OCI-LY7 (cell line): Measurements from ENCODE around the gene PLPPR2. TPM values are rescaled to one million over a fixed set of nuclear protein-coding genes. Genes with fewer than 3 reads are reported as not detected.

Source experiments
- BruUV-seq: library from RNA; stranded (reverse); fragments of 400-500 nt; replicated peaks from 2 replicates; lab custom pipeline; 2021; lab: Mats Ljungman, UMichigan
- CTCF ChIA-PET: fragments of 300-600 bp; sonication (Branson Sonifier 250); formaldehyde crosslinking; loops from one replicate; lab custom pipeline; 2022; ENCODE audit warnings: antibody characterized with exemption; ENCODE audit not compliant: unreplicated experiment; lab: Charles Lee
- POLR2A ChIA-PET: fragments of 300-600 bp; sonication (Branson Sonifier 250); formaldehyde crosslinking; loops from one replicate; lab custom pipeline; 2022; ENCODE audit warnings: antibody characterized with exemption; lab: Charles Lee
- DNase-seq: peaks from one replicate; pipeline ENCODE4 v3.0.0-alpha.2; 2015; ENCODE audit warnings: low spot score
- H2AFZ ChIP-seq: fragments of 200-600 bp; sonication (generic), shearing (Covaris generic); 2 replicates; pipeline ENCODE4 v1.6.1; 2014; ENCODE audit warnings: mild to moderate bottlenecking, antibody characterized with exemption, low read length, moderate library complexity
- H3K27ac ChIP-seq: fragments of 200-600 bp; sonication (generic); 2 replicates; pipeline ENCODE4 v1.5.1; 2014; ENCODE audit warnings: mixed run types, low read depth, mild to moderate bottlenecking, moderate library complexity, low read length, inconsistent platforms; ENCODE audit not compliant: poor library complexity, severe bottlenecking
- H3K36me3 ChIP-seq: fragments of 200-600 bp; sonication (generic); 2 replicates; pipeline ENCODE4 v1.6.1; 2014; ENCODE audit warnings: mild to moderate bottlenecking, antibody characterized with exemption, low read length, moderate library complexity, mixed read lengths; ENCODE audit not compliant: insufficient read depth
- H3K4me1 ChIP-seq: fragments of 200-600 bp; sonication (generic); 2 replicates; pipeline ENCODE4 v1.5.1; 2014; ENCODE audit warnings: mild to moderate bottlenecking, low read length; ENCODE audit not compliant: insufficient read depth, poor library complexity, severe bottlenecking
- H3K4me2 ChIP-seq: fragments of 200-600 bp; sonication (generic); 2 replicates; pipeline ENCODE4 v1.6.1; 2014; ENCODE audit warnings: mild to moderate bottlenecking, low read length
- H3K4me3 ChIP-seq: fragments of 200-600 bp; sonication (generic); 2 replicates; pipeline ENCODE4 v1.5.1; 2014; ENCODE audit warnings: mild to moderate bottlenecking, low read depth, low read length; ENCODE audit not compliant: poor library complexity, severe bottlenecking
- H3K79me2 ChIP-seq: fragments of 200-600 bp; sonication (generic); 2 replicates; pipeline ENCODE4 v1.6.1; 2016; ENCODE audit warnings: low read depth, mild to moderate bottlenecking, low read length, moderate library complexity, mixed read lengths; ENCODE audit not compliant: insufficient read depth
- H3K9me2 ChIP-seq: fragments of 200-600 bp; sonication (generic); 2 replicates; pipeline ENCODE4 v1.6.1; 2016; ENCODE audit warnings: mild to moderate bottlenecking, low read length, mixed read lengths; ENCODE audit not compliant: insufficient read depth
- H3K9me3 ChIP-seq: fragments of 200-600 bp; sonication (generic); 2 replicates; pipeline ENCODE4 v1.6.1; 2014; ENCODE audit warnings: mild to moderate bottlenecking, mixed run types, low read length, mixed read lengths
- H4K20me1 ChIP-seq: fragments of 200-600 bp; sonication (generic); 2 replicates; pipeline ENCODE4 v1.6.1; 2014; ENCODE audit warnings: mild to moderate bottlenecking, antibody characterized with exemption, low read length, moderate library complexity, mixed read lengths; ENCODE audit not compliant: insufficient read depth
- EZH2phosphoT487 ChIP-seq: fragments of 200-600 bp; sonication (generic); IDR thresholded peaks from 2 replicates; pipeline ENCODE4 v1.6.1; 2018; ENCODE audit warnings: low read depth, borderline replicate concordance, mild to moderate bottlenecking, mixed run types, antibody characterized with exemption, low read length, moderate library complexity, mixed read lengths
- intact Hi-C: fragments of 100-400 bp; cut with micrococcal nuclease; formaldehyde crosslinking; loops from one replicate; pipeline ENCODE4 v1.10.0; 2022; ENCODE audit not compliant: unreplicated experiment
- total RNA-seq, 2 experiments: library from RNA; depleted of rRNA in 1 of 2; stranded (reverse); fragments of >200 nt in 1 of 2; shearing (Covaris generic) in 1 of 2; gene quantifications; 2 replicates each; pipeline ENCODE4 v1.2.3, GENCODE V29; 2014 to 2022
- TF ChIP-seq, protein P1 (sequence below): fragments of 200-600 bp; sonication (generic); conservative IDR thresholded peaks from 2 replicates; pipeline ENCODE4 v1.5.1; 2014; ENCODE audit warnings: mild to moderate bottlenecking, antibody characterized with exemption, low read length, moderate library complexity, mixed read lengths

Gene PLPPR2
- total RNA-seq, 2 experiments from 2014 or later, result 0.88 to 3.6 TPM

DNA sequence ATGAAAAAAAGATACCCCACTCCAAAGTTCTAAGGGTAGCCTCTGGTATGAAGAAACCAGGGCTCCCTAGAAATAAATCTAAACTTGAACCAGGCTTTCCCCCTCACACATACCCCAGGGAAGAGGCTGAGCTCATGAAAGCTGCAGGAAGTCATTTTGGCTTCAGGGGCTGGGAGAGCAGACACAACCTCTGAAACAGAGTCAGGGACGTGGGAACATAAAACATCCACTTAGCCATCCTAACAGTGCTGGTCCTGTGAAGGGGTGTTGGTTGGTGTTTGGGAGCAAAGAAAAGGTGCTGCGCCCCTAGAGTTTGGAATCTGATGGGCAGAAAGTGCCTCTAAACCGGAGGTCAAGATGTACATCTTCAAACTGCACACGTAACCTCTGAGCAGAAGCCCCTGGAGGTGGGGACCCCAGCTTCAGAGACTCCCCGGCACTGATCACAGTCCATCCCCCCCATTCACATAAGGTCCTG is 31.6 kb upstream of the PLPPR2 start:
- Histone ChIP-seq H2AFZ (no peak overlapping the region), H3K9me3 (no peaks in the 10 kb centered on the region), H3K27ac (no peak overlapping the region), H3K4me1 (peaks cover 14% of the 10 kb centered on the region), H3K9me2 (no peaks in the 10 kb centered on the region), H4K20me1 (no peaks in the 10 kb centered on the region), H3K79me2 (no peaks in the 10 kb centered on the region), H3K4me2 (0 out of 2 replicates have a peak overlapping the region, but pooled peaks have one; percentile 4), H3K36me3 (no peaks in the 10 kb centered on the region), H3K4me3 (no peak overlapping the region)
- DNase-seq, result no peak
- CTCF ChIA-PET, result interaction anchor here (0.7 kb wide), 1 partner anchor 16 kb away, joined by 3 read pairs; the partner anchor contains the start of gene RAB3D
- intact Hi-C loops, result no loop called here
- BruUV-seq, result no TSS peak
- POLR2A ChIA-PET, result interaction anchor here (0.6 kb wide), 3 partner anchors 45 to 559 kb away, joined by 3 read pairs; no protein-coding TSS in a partner anchor
- TF ChIP-seq, protein P1, sequence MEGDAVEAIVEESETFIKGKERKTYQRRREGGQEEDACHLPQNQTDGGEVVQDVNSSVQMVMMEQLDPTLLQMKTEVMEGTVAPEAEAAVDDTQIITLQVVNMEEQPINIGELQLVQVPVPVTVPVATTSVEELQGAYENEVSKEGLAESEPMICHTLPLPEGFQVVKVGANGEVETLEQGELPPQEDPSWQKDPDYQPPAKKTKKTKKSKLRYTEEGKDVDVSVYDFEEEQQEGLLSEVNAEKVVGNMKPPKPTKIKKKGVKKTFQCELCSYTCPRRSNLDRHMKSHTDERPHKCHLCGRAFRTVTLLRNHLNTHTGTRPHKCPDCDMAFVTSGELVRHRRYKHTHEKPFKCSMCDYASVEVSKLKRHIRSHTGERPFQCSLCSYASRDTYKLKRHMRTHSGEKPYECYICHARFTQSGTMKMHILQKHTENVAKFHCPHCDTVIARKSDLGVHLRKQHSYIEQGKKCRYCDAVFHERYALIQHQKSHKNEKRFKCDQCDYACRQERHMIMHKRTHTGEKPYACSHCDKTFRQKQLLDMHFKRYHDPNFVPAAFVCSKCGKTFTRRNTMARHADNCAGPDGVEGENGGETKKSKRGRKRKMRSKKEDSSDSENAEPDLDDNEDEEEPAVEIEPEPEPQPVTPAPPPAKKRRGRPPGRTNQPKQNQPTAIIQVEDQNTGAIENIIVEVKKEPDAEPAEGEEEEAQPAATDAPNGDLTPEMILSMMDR, result no peak
- no peak for TF ChIP-seq EZH2phosphoT487

DNA sequence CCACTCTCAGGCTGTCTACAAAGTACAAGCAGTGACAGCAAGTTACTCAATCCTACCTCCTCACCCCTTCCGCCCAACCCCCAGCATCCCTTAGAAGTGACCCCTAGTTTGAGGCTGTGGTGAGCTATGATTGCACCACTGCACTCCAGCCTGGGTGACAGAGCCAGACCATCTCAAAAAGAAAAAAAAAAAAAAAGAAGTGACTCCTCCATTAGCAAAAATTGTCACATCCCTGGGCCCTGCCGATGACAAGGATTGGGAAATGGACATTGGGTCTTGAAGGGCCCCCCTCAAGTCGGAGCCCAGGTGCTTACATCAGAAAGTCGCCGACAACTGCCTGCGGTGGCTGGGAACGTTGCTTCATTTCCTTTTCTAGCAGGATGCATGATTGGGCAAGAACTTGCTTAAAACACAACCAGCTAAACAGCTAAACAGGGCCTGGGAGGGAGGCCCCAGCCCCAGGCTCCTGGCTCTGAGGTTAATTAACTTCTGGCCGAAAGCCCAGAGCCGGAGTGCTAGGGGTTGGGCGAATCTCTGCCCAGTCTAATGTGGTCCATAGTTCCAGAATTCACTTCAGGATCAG is 31.1 kb upstream of the PLPPR2 start:
- ChIA-PET POLR2A (interaction anchor here (0.6 kb wide), 3 partner anchors 44 to 559 kb away, joined by 3 read pairs; no protein-coding TSS in a partner anchor), CTCF (interaction anchor here (0.7 kb wide), 1 partner anchor 16 kb away, joined by 3 read pairs; the partner anchor contains the start of gene RAB3D)
- Histone ChIP-seq H3K9me3 (no peaks in the 10 kb centered on the region), H3K79me2 (no peaks in the 10 kb centered on the region), H3K27ac (no peak overlapping the region), H2AFZ (no peak overlapping the region), H3K4me1 (peaks cover 14% of the 10 kb centered on the region), H4K20me1 (no peaks in the 10 kb centered on the region), H3K4me3 (no peak overlapping the region), H3K4me2 (0 out of 2 replicates have a peak overlapping the region, but pooled peaks have one; percentile 4), H3K36me3 (no peaks in the 10 kb centered on the region), H3K9me2 (no peaks in the 10 kb centered on the region)
- peak; percentile 31 for DNase-seq
- intact Hi-C loops, result no loop called here
- no peak for TF ChIP-seq EZH2phosphoT487
- TF ChIP-seq, protein P1, result no peak
- no TSS peak for BruUV-seq
